CD14-positive monocyte (primary cell): ENCODE results near the gene CATSPERE. TPM values are rescaled to one million over a fixed set of nuclear protein-coding genes. Genes with fewer than 3 reads are reported as not detected.
A peak's percentile ranks its signal among the peaks of the same experiment; 100 is the strongest.

Experiments used
- DNase-seq, 3 donors: peaks; one replicate each; pipeline ENCODE4 v3.0.0-alpha.2; 2011 to 2022
- H2AFZ ChIP-seq: 2 replicates; pipeline ENCODE4 v1.6.0; 2012; ENCODE audit warnings: mild to moderate bottlenecking, low read depth, low read length, inconsistent platforms; ENCODE audit not compliant: insufficient read depth, poor library complexity, severe bottlenecking
- H3K27ac ChIP-seq, 2 donors: 1 replicate in 1 of 2; 2 replicates in 1 of 2; pipeline ENCODE4 v1.5.1; 2012 to 2013; ENCODE audit warnings: low read length in 2 of 2, control low read depth in 1 of 2, inconsistent platforms in 1 of 2, low read depth in 1 of 2, mild to moderate bottlenecking in 1 of 2
- H3K27me3 ChIP-seq, 2 donors: one replicate each; pipeline versions ENCODE4 v1.6.0 to v1.6.1; 2011 to 2013; ENCODE audit warnings: low read length in 2 of 2; ENCODE audit not compliant: control insufficient read depth in 2 of 2, insufficient read depth in 2 of 2
- H3K36me3 ChIP-seq, 2 donors: replicated peaks in 1 of 2; 1 replicate in 1 of 2; 2 replicates in 1 of 2; pipeline versions ENCODE4 v1.5.1 to v1.6.1; 2012 to 2013; ENCODE audit warnings: low read length in 2 of 2, control low read depth in 1 of 2, inconsistent platforms in 1 of 2, mild to moderate bottlenecking in 1 of 2; ENCODE audit not compliant: insufficient read depth in 2 of 2, control insufficient read depth in 1 of 2
- H3K4me1 ChIP-seq, 2 donors: 1 replicate in 1 of 2; 2 replicates in 1 of 2; pipeline versions ENCODE4 v1.5.1 to v1.6.1; 2012 to 2013; ENCODE audit warnings: low read length in 2 of 2, control low read depth in 1 of 2, inconsistent platforms in 1 of 2, mild to moderate bottlenecking in 1 of 2, moderate library complexity in 1 of 2; ENCODE audit not compliant: insufficient read depth in 2 of 2, control insufficient read depth in 1 of 2
- H3K4me2 ChIP-seq: replicated peaks from 2 replicates; pipeline ENCODE3; 2012; ENCODE audit warnings: low read length, moderate library complexity, mild to moderate bottlenecking; ENCODE audit not compliant: poor library complexity, severe bottlenecking; ENCODE audit errors: extremely low read depth
- H3K4me3 ChIP-seq, 3 experiments: fragments of 200-600 bp in 1 of 3; sonication (generic) in 1 of 3; replicated peaks in 1 of 3; 1 replicate in 2 of 3; 2 replicates in 1 of 3; pipeline ENCODE4 v1.5.1; 2011 to 2013; ENCODE audit warnings: low read length in 3 of 3, mild to moderate bottlenecking in 3 of 3, control low read depth in 2 of 3, low read depth in 2 of 3, inconsistent platforms in 1 of 3, moderate library complexity in 1 of 3
- H3K79me2 ChIP-seq: 2 replicates; pipeline ENCODE4 v1.6.0; 2012; ENCODE audit warnings: mild to moderate bottlenecking, control low read depth, inconsistent platforms, low read length, moderate library complexity; ENCODE audit not compliant: insufficient read depth
- H3K9ac ChIP-seq: 2 replicates; pipeline ENCODE4 v1.6.0; 2017; ENCODE audit warnings: low read length, mild to moderate bottlenecking; ENCODE audit not compliant: insufficient read depth, poor library complexity, severe bottlenecking
- H3K9me3 ChIP-seq, 2 donors: replicated peaks in 1 of 2; 1 replicate in 1 of 2; 2 replicates in 1 of 2; pipeline versions ENCODE4 v1.5.1 to v1.6.1; 2012 to 2013; ENCODE audit warnings: low read length in 2 of 2, control low read depth in 1 of 2; ENCODE audit not compliant: control insufficient read depth in 1 of 2, insufficient read depth in 1 of 2
- H4K20me1 ChIP-seq: 2 replicates; pipeline ENCODE4 v1.6.0; 2012; ENCODE audit warnings: mild to moderate bottlenecking, low read length, control low read depth, moderate library complexity; ENCODE audit not compliant: insufficient read depth
- H3K27ac Mint-ChIP-seq, 7 donors: one replicate each; pipeline ENCODE4 v1.8.0; 2020; ENCODE audit warnings: mild to moderate bottlenecking in 7 of 7, mixed read lengths in 7 of 7, moderate library complexity in 6 of 7, inconsistent platforms in 2 of 7
- H3K27me3 Mint-ChIP-seq, 3 donors: one replicate each; pipeline ENCODE4 v1.8.0; 2021 to 2022; ENCODE audit warnings: low read depth in 3 of 3, mild to moderate bottlenecking in 3 of 3, mixed read lengths in 3 of 3, moderate library complexity in 3 of 3, inconsistent platforms in 1 of 3
- H3K36me3 Mint-ChIP-seq, 2 donors: one replicate each; pipeline ENCODE4 v1.8.0; 2020; ENCODE audit warnings: mixed read lengths in 2 of 2, inconsistent platforms in 1 of 2, mild to moderate bottlenecking in 1 of 2
- H3K4me1 Mint-ChIP-seq: one replicate; pipeline ENCODE4 v1.8.0; 2020; ENCODE audit warnings: mild to moderate bottlenecking, mixed read lengths
- H3K4me3 Mint-ChIP-seq, 2 donors: one replicate each; pipeline ENCODE4 v1.8.0; 2020; ENCODE audit warnings: mild to moderate bottlenecking in 2 of 2, mixed read lengths in 2 of 2, moderate library complexity in 1 of 2
- H3K9me3 Mint-ChIP-seq, 7 donors: one replicate each; pipeline ENCODE4 v1.8.0; 2020 to 2022; ENCODE audit warnings: mixed read lengths in 7 of 7, mild to moderate bottlenecking in 6 of 7, moderate library complexity in 6 of 7, inconsistent platforms in 2 of 7
- CTCF ChIP-seq: fragments of 200-600 bp; IDR thresholded peaks from one replicate; pipeline ENCODE4 v1.8.0; 2022; ENCODE audit warnings: antibody characterized with exemption, mild to moderate bottlenecking
- WGBS: methylation state at CpG from one replicate; pipeline ENCODE4 v1.1.5; 2013; ENCODE audit warnings: missing lambda C conversion rate; ENCODE audit not compliant: insufficient coverage; 5-methylcytosine and 5-hydroxymethylcytosine counted together
- intact Hi-C, 2 donors: fragments of 100-400 bp; cut with micrococcal nuclease; formaldehyde crosslinking; loops; one replicate each; pipeline versions ENCODE4 v1.15.0 to v1.15.1; 2023
- polyA plus RNA-seq, 3 donors: library from polyadenylated mRNA; depleted of rRNA in 1 of 3; unstranded in 2 of 3; stranded (reverse) in 1 of 3; fragments of 300-500 nt in 2 of 3; fragments of >200 nt in 1 of 3; fragmentation: Illumina TruSeq in 2 of 3; gene quantifications; 1 replicate in 2 of 3; 2 replicates in 1 of 3; pipeline ENCODE4 v1.2.3, GENCODE V29; 2012 to 2021

Gene CATSPERE
- polyA plus RNA-seq, 3 donors: 0.63 TPM; not detected in 2

DNA sequence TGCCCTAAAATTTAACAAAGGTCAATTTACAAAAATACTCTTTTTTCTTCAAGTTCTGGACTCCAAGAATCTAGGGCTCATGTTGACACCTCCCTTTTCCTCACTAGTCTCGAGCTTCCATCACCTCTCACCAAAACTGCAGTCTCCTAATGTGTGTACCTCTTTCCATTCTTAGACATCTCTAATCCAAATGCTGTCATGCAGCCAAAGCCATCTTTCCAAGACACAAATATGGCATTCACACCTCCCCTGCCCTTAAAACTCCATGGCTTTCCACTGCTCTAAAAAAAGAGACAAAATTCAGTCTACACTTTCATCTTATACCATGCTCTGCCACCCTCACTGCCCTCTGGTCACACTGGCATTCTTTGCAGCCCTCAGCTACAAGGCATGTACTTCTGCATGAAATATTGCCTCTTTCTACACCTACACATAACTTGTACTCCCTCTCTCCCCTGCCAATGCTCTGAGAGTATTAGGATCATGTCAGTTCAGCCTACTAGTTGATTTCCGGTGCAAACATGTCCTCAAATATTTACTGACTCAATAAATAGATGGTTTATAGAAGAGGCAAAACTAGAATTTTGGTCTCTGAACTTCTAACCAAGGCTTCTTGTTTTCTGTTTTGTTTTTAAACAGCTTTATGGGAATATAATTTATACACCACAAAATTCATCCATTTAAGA, 36.3 kb upstream of the CATSPERE start:
- peaks cover 47 to 60% of the 10 kb centered on the region in 2 donors for H3K36me3 Mint-ChIP-seq
- H3K27me3 Mint-ChIP-seq: no peaks in the 10 kb centered on the region
- no peak overlapping the region for H3K4me3 Mint-ChIP-seq
- WGBS: 85% methylated on average over 1 of the region's 2 CpGs
- Histone ChIP-seq H3K4me3 (no peak overlapping the region), H3K27me3 (no peaks in the 10 kb centered on the region), H3K79me2 (no peaks in the 10 kb centered on the region), H3K4me1 (peaks cover 3 to 5% of the 10 kb centered on the region in 2 donors), H4K20me1 (no peaks in the 10 kb centered on the region), H3K36me3 (peaks cover 47 to 77% of the 10 kb centered on the region in 2 donors), H3K9me3 (no peaks in the 10 kb centered on the region), H3K4me2 (no peak overlapping the region), H3K9ac (no peak overlapping the region), H2AFZ (no peak overlapping the region), H3K27ac (peak overlapping the region in 1 of 2 donors; percentile 42)
- H3K4me1 Mint-ChIP-seq: peaks cover 13% of the 10 kb centered on the region
- intact Hi-C loops: no loop called here
- DNase-seq: no peak
- TF ChIP-seq CTCF: no peak
- H3K27ac Mint-ChIP-seq: peak overlapping the region in 4 of 7 donors; percentile 32 to 61 (median 37)
- H3K9me3 Mint-ChIP-seq: peaks cover 0 to 3% (median 0%) of the 10 kb centered on the region in 7 donors

DNA sequence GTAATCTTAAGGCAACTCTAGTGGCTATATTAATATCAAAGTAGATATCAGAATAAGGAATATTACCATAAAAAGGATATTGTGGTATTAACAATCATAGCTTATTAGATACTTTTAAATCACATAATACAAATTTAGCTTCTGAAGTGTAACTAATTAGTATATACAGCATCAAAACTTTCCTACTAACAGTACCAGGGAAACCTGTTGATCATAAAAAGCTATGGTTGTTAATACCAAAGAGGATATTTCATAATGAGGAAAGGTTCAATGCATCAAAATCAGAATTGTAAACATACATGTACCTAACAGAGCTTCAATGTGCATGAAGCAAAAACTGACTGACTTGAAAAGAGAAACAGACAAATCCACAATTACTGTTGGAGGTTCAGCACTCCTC, 33.4 kb upstream of the CATSPERE start:
- no peak overlapping the region for H3K27ac ChIP-seq
- Mint-ChIP-seq H3K4me1 (peaks cover 13% of the 10 kb centered on the region), H3K4me3 (no peak overlapping the region), H3K9me3 (peaks cover 0 to 3% (median 0%) of the 10 kb centered on the region in 7 donors), H3K27me3 (no peaks in the 10 kb centered on the region), H3K36me3 (peaks cover 45 to 58% of the 10 kb centered on the region in 2 donors), H3K27ac (peak overlapping the region in 1 of 7 donors; percentile 11)
- intact Hi-C loops: no loop called here
- no peaks in the 10 kb centered on the region for H4K20me1 ChIP-seq
- no peak overlapping the region for H3K4me2 ChIP-seq
- H3K4me3 ChIP-seq: no peak overlapping the region
- H3K79me2 ChIP-seq: no peaks in the 10 kb centered on the region
- H3K27me3 ChIP-seq: no peaks in the 10 kb centered on the region
- no peak overlapping the region for H2AFZ ChIP-seq
- TF ChIP-seq CTCF: no peak
- H3K4me1 ChIP-seq: peaks cover 3 to 5% of the 10 kb centered on the region in 2 donors
- DNase-seq: no peak
- no peaks in the 10 kb centered on the region for H3K9me3 ChIP-seq
- no peak overlapping the region for H3K9ac ChIP-seq
- peaks cover 43 to 70% of the 10 kb centered on the region in 2 donors for H3K36me3 ChIP-seq
